Pancreas (tissue), 10 donors: Measurements from ENCODE around the gene AIFM3. TPM values are rescaled to one million over a fixed set of nuclear protein-coding genes. Genes with fewer than 3 reads are reported as not detected.

Experiments used
- ATAC-seq, 4 donors: fragments of 200-7000 bp; cut with Tn5 transposase; one replicate each; pipeline versions ENCODE4 v1.8.0 to v1.9.1; 2020; ENCODE audit warnings: mild to moderate bottlenecking in 4 of 4, moderate library complexity in 4 of 4
- DNase-seq, 6 donors: peaks; one replicate each; pipeline ENCODE4 v3.0.0-alpha.2; 2020
- FAIRE-seq: peaks from 2 replicates; lab custom pipeline; 2012; peaks lifted over from hg19 to GRCh38; lab: Jason Lieb, UNC
- H3K27ac ChIP-seq, 4 donors: fragments of 200-600 bp; sonication (generic); 1 replicate in 3 of 4; 2 replicates in 1 of 4; pipeline versions ENCODE4 v1.5.0 to v1.8.0; 2020
- H3K27me3 ChIP-seq, 4 donors: fragments of 200-600 bp; one replicate each; pipeline ENCODE4 v1.8.0; 2021
- H3K36me3 ChIP-seq, 3 donors: fragments of 200-600 bp; sonication (generic) in 1 of 3; one replicate each; pipeline versions ENCODE4 v1.5.0 to v1.8.0; 2020 to 2021
- H3K4me1 ChIP-seq, 3 donors: fragments of 200-600 bp; one replicate each; pipeline ENCODE4 v1.8.0; 2021
- H3K4me3 ChIP-seq, 4 donors: fragments of 200-600 bp; sonication (generic) in 2 of 4; one replicate each; pipeline versions ENCODE4 v1.5.0 to v1.8.0; 2020 to 2021
- H3K9me3 ChIP-seq, 4 donors: fragments of 200-600 bp; one replicate each; pipeline ENCODE4 v1.8.0; 2021
- WGBS, 2 donors: extraction: QIAGEN DNeasy Blood & Tissue Kit; methylation state at CpG; one replicate each; pipeline ENCODE4 v1.1.7; 2013; 5-methylcytosine and 5-hydroxymethylcytosine counted together
- intact Hi-C, 3 donors: fragments of 100-400 bp; cut with DNase I; formaldehyde crosslinking; loops; one replicate each; pipeline versions ENCODE4 v1.11.1 to v1.14.2; 2022
- polyA plus RNA-seq, 2 donors: library from polyadenylated mRNA; stranded (reverse); fragments of 200-250 nt; gene quantifications; one replicate each; pipeline ENCODE4 v1.2.3, GENCODE V29; 2013
- total RNA-seq, 6 donors: library from RNA; stranded (reverse); fragmentation: NEBNext Ultra II Directional in 4 of 6; extraction: Animal tissue kit (Norgen Biotek cat#: 25700) in 4 of 6; gene quantifications; one replicate each; pipeline versions ENCODE4 v1.2.1 to v1.2.4, GENCODE V29; 2021 to 2023
- TF ChIP-seq, protein P1 (sequence below), 4 donors: fragments of 200-600 bp; sonication (generic) in 3 of 4; IDR thresholded peaks; one replicate each; pipeline versions ENCODE4 v1.5.0 to v1.8.0; 2021; ENCODE audit warnings: antibody characterized with exemption in 4 of 4
- donor health status: healthy with polysubstance abuse.
- donor health status: DM: no; HTN: no; CAD: no; lungs with moderate emphysema.
- donor health status: DM: no; HTN: no; CAD: no.
- donor health status: control.
- donor health status: control.
- donor health status: Bipolar disorder and iron deficiency.
- donor health status: DM: yes; HTN: yes; CAD: no.
- donor health status: DM: no; HTN: no; CAD: no.
- donor health status: DM: no; HTN: no; CAD: no.
- donor health status: DM: yes; HTN: yes; CAD: no.

The AIFM3 gene
- total and polyA plus RNA-seq, 8 donors, result 0.63 to 4.5 (median 1.1) TPM

DNA sequence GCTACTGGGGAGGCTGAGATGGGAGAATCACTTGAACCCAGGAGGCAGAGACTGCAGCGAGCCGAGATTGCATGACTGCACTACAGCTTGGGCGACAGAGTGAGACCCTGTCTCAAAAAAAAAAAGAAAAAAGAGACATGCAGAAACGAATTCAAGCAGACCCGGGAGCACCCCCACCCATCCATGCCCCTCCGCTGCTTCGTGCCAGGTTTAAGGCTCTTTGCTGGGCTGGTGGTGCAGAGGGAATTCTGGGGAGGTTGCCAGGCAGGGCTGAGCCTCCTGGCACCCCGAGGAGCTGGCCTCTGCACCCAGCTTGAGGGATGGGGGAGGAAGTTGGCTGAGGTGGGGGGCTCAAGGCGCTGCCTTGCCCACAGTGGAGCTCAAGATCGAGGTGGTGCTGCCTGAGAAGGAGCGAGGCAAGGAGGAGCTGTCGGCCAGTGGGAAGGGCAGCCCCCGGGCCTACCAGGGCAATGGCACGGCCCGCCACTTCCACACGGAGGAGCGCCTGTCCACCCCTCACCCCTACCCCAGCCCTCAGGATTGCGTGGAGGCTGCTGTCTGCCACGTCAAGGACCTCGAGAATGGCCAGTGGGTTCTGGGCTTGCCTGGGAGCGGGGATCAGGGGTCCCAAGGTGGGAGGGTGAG, 6.0 kb downstream of the AIFM3 start:
- Histone ChIP-seq H3K4me3 (no peak overlapping the region), H3K4me1 (no peaks in the 10 kb centered on the region), H3K36me3 (no peaks in the 10 kb centered on the region), H3K27ac (no peak overlapping the region), H3K27me3 (no peaks in the 10 kb centered on the region), H3K9me3 (no peaks in the 10 kb centered on the region)
- 57 to 69% methylated on average over 21 of the region's 21 CpGs for WGBS, 2 donors
- ATAC-seq (no peak), FAIRE-seq (no peak), DNase-seq (no peak)
- intact Hi-C loops, result loop anchor here in 1 of 3 donors (10.0 kb wide), 1 partner anchor 208 kb away; no protein-coding TSS in a partner anchor
- TF ChIP-seq, protein P1, sequence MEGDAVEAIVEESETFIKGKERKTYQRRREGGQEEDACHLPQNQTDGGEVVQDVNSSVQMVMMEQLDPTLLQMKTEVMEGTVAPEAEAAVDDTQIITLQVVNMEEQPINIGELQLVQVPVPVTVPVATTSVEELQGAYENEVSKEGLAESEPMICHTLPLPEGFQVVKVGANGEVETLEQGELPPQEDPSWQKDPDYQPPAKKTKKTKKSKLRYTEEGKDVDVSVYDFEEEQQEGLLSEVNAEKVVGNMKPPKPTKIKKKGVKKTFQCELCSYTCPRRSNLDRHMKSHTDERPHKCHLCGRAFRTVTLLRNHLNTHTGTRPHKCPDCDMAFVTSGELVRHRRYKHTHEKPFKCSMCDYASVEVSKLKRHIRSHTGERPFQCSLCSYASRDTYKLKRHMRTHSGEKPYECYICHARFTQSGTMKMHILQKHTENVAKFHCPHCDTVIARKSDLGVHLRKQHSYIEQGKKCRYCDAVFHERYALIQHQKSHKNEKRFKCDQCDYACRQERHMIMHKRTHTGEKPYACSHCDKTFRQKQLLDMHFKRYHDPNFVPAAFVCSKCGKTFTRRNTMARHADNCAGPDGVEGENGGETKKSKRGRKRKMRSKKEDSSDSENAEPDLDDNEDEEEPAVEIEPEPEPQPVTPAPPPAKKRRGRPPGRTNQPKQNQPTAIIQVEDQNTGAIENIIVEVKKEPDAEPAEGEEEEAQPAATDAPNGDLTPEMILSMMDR (IDR thresholded peaks at IDR 0.05), result no peak

DNA sequence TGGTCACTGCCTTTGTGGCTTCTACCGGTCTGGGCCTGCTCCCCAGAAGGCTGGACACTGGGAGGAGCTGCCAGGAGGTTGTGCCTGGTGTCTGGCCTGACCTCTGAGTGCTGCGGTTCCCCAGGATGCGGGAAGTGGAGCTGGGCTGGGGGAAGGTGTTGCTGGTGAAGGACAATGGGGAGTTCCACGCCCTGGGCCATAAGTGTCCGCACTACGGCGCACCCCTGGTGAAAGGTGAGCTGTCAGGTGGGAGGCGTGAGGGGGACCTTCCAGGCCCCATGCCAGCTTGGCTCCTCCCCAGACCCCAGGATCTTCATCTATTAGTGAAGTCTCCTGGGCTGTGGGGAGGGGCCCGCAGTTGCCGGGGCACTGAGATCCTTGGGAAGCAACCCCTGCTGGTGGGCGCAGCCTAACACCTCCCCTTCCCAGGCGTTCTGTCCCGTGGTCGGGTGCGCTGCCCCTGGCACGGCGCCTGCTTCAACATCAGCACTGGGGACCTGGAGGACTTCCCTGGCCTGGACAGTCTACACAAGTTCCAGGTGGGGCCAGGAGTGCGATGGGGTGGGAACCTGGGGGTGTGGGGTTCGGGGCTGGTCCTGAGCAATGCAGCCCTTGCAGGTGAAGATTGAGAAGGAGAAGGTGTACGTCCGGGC, 6.7 kb downstream of the AIFM3 start:
- Histone ChIP-seq H3K4me1 (no peaks in the 10 kb centered on the region), H3K27me3 (no peaks in the 10 kb centered on the region), H3K36me3 (no peaks in the 10 kb centered on the region), H3K27ac (no peak overlapping the region), H3K9me3 (no peaks in the 10 kb centered on the region), H3K4me3 (no peak overlapping the region)
- TF ChIP-seq, protein P1 (IDR thresholded peaks at IDR 0.05), result no peak
- DNase-seq (no peak), ATAC-seq (no peak), FAIRE-seq (no peak)
- 51 to 53% methylated on average over 20 to 21 of the region's 21 CpGs for WGBS, 2 donors
- intact Hi-C loops, result loop anchor here in 1 of 3 donors (10.0 kb wide), 1 partner anchor 209 kb away; no protein-coding TSS in a partner anchor

DNA sequence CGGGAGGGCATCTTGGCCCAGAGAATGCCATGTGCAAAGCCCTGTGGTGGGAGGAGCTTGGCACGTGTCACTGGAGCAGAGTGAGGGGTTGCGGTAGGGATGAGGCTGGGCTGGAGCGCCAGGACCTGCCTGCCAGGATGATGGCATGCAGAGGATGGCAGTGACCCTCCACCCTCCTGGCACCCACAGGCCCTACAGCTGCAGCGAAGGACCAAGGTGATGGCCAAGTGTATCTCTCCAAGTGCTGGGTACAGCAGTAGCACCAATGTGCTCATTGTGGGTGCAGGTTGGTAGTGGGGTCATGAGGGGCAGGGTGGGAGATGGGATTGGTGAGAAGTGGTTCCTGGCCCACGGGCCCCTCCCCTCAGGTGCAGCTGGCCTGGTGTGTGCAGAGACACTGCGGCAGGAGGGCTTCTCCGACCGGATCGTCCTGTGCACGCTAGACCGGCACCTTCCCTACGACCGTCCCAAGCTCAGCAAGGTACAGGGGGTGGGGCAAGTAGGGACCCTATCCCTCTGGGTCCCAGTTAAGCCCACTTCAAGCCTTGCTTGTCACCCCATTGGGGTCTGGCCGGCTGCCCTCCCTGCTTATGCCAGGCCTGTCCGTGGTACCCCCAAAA, 7.4 kb downstream of the AIFM3 start:
- DNase-seq (no peak), ATAC-seq (no peak), FAIRE-seq (no peak)
- Histone ChIP-seq H3K27ac (no peak overlapping the region), H3K4me3 (no peak overlapping the region), H3K27me3 (no peaks in the 10 kb centered on the region), H3K9me3 (no peaks in the 10 kb centered on the region), H3K4me1 (no peaks in the 10 kb centered on the region), H3K36me3 (no peaks in the 10 kb centered on the region)
- TF ChIP-seq, protein P1 (IDR thresholded peaks at IDR 0.05), result no peak
- 59 to 68% methylated on average over 16 of the region's 16 CpGs for WGBS, 2 donors
- intact Hi-C loops, result loop anchor here in 1 of 3 donors (10.0 kb wide), 1 partner anchor 210 kb away; no protein-coding TSS in a partner anchor

DNA sequence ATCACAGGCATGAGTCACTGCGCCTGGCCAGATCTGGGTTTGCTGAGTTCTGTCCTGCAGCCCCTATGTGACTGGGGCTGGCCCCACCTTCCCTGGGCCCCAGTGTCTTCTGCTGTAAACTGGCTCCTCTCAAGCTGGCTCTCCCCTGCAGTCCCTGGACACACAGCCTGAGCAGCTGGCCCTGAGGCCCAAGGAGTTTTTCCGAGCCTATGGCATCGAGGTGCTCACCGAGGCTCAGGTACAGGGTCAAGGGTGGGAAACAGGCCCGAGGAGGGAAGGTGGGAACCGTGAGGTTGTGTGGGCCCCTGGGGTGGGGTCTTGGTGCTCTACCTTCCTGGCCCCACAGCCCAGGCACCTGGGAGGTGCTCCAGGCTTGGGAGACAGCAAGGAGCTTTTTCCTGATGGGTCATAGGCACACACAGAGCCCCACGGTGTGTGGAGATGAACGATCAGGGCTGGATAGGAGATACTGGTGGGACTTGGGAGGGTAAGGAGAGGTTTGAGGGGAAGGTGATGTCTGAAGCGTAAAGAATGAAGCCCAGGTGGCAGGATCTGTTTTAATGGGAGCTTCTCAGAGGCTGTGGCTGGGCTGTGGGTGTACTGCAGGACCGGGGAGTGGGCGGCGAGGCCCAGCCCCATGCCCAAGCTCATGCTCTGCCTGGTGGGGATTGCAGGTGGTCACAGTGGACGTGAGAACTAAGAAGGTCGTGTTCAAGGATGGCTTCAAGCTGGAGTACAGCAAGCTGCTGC, 8.7 kb downstream of the AIFM3 start:
- no peak for ATAC-seq
- peaks cover 0 to 8% (median 3%) of the 10 kb centered on the region in 3 donors for H3K4me1 ChIP-seq
- 65 to 75% methylated on average over 14 of the region's 14 CpGs for WGBS, 2 donors
- H3K27me3 ChIP-seq, result no peaks in the 10 kb centered on the region
- TF ChIP-seq, protein P1 (IDR thresholded peaks at IDR 0.05), result no peak
- H3K27ac ChIP-seq, result no peak overlapping the region
- H3K36me3 ChIP-seq, result no peaks in the 10 kb centered on the region
- DNase-seq, result no peak
- FAIRE-seq, result no peak
- no peaks in the 10 kb centered on the region for H3K9me3 ChIP-seq
- no peak overlapping the region for H3K4me3 ChIP-seq
- intact Hi-C loops, result loop anchor here in 1 of 3 donors (10.0 kb wide), 1 partner anchor 211 kb away; no protein-coding TSS in a partner anchor
